GM12873 (cell line): Measurements from ENCODE around the gene MYO5A.

Source experiments
- TF ChIP-seq, protein P1 (sequence below): IDR thresholded peaks from 2 replicates; pipeline ENCODE4 v1.5.1; 2012; ENCODE audit warnings: low read depth, mild to moderate bottlenecking, moderate library complexity, low read length, control low read depth; ENCODE audit not compliant: insufficient read depth; ENCODE audit errors: missing control alignments

MYO5A gene

GRCh38 chr15:52337198-52337853 is 191.4 kb downstream of the MYO5A start:
- TF ChIP-seq, protein P1, sequence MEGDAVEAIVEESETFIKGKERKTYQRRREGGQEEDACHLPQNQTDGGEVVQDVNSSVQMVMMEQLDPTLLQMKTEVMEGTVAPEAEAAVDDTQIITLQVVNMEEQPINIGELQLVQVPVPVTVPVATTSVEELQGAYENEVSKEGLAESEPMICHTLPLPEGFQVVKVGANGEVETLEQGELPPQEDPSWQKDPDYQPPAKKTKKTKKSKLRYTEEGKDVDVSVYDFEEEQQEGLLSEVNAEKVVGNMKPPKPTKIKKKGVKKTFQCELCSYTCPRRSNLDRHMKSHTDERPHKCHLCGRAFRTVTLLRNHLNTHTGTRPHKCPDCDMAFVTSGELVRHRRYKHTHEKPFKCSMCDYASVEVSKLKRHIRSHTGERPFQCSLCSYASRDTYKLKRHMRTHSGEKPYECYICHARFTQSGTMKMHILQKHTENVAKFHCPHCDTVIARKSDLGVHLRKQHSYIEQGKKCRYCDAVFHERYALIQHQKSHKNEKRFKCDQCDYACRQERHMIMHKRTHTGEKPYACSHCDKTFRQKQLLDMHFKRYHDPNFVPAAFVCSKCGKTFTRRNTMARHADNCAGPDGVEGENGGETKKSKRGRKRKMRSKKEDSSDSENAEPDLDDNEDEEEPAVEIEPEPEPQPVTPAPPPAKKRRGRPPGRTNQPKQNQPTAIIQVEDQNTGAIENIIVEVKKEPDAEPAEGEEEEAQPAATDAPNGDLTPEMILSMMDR, result no peak

GRCh38 chr15:52336529-52336928 is 192.2 kb downstream of the MYO5A start:
- TF ChIP-seq, protein P1, result no peak

- TF ChIP-seq, protein P1, result no peak
Observed at GRCh38 chr15:52334491-52335160, 194.1 kb downstream of the MYO5A start.

DNA sequence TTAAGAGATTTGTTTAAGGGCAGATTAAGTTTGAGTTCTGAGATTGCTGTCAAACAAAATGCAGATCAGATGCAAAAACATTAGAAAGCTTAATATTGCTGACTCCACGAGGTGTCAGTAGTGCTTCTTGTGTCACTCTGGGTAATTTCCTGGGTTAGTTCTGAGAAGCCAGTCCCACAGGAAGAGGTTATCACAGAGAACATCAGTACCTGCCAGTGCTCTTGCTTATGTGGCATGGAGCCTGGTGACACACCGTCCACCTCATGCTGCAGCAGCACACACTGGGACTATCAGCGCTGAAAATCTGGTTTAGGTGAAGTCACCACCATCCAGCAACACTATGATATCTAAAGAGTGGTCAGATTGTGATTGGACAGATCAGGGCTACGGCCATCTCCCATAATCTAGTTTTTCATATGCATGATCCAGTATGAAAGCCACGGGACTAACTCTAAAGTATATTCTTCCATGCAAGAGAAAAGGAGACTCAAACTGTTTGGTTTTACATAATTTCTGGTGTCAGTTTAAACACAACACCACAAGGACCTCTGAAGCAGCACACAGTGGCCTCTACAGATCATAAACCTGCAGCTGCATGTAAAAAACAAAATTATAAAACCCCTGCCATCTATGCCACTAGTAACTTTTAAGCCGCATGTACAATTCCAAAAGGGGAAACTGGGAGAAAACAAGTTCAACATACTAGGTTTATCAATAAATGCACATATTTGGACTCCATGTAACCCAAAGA is 197.0 kb downstream of the MYO5A start:
- TF ChIP-seq, protein P1, result peak; percentile 76

DNA sequence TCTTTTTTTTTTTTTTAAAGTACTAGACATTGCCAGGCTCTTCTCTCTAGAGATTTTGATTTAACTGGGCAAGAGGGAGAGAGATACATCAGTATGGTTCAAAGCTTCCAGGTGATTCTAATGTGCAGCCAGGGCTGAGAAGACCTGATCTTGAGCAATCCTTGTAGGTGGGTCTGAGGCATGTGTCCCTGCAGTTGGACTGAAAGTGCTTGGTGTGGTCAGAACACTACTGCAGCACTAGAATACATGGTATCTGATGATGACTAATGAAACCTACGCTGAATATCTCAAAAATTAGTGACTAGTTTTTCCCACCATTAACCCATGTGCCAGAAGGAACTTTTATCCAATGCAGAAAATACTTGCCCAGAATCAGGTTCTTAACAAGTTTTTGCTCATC is 198.7 kb downstream of the MYO5A start:
- TF ChIP-seq, protein P1, result no peak

DNA sequence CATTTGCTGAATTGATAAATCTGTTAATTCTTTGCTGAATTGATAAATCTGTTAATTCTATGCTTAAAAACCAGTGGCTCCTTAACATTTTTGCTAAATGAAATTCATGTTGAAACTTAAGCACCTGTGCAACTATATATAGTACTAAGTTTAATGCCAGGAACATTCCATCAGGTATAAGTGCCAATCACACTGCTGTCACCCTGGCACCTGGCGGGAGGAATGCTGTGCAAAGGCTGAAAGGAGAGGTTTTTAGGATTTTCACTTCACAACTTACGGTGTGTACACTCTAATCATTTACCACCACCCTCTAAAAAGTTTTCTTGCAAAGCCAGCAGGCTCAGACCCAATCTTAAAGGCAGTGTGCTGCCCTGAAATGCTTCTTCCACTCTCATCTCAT is 199.5 kb downstream of the MYO5A start:
- TF ChIP-seq, protein P1, result no peak

DNA sequence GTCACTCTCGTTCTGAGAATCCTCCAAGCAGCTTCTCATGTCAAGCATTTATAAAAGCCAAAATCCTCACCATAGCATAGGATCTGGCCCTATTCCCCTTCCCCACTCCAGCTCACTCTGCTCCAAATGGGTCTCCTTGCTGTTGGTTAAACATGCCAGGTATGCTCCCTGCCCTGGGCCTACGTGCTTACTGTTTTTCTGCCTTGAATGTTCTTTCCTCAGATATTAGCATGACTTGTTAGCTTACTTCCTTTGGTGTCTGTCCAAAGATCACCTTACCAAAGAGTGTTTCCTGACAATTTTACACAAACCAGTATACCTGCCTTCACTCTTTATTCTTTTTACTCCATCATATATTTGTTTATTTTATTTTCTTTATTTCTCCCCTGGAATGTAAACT is 200.0 kb downstream of the MYO5A start:
- TF ChIP-seq, protein P1, result no peak
